Kidney (tissue), 19 donors: ENCODE data around the gene CT45A5. TPM values are rescaled to one million over a fixed set of nuclear protein-coding genes. Genes with fewer than 3 reads are reported as not detected.
"Not testable (repeated sequence)": the region's sequence is repeated elsewhere in the genome, so short reads cannot be mapped to it uniquely, and the experiment has no call there.

ENCODE experiments used
- DNase-seq, 5 donors: peaks; one replicate each; pipeline ENCODE4 v3.0.0-alpha.2; 2013 to 2020
- FAIRE-seq: peaks from 2 replicates; lab custom pipeline; 2012; peaks lifted over from hg19 to GRCh38; lab: Jason Lieb, UNC
- H3K27ac ChIP-seq, 2 donors: one replicate each; pipeline ENCODE4 v1.7.0; 2013; ENCODE audit warnings: low read depth in 2 of 2, low read length in 2 of 2, inconsistent platforms in 1 of 2
- H3K27me3 ChIP-seq: one replicate; pipeline ENCODE4 v1.7.1; 2013; ENCODE audit warnings: low read length, inconsistent platforms; ENCODE audit not compliant: control insufficient read depth, insufficient read depth
- H3K36me3 ChIP-seq, 3 donors: one replicate each; pipeline versions ENCODE4 v1.7.0 to v1.7.1; 2013; ENCODE audit warnings: low read length in 3 of 3, control low read depth in 1 of 3, inconsistent platforms in 1 of 3; ENCODE audit not compliant: insufficient read depth in 3 of 3, control insufficient read depth in 2 of 3
- H3K4me1 ChIP-seq, 3 donors: one replicate each; pipeline versions ENCODE4 v1.7.0 to v1.7.1; 2013; ENCODE audit warnings: low read length in 3 of 3, inconsistent platforms in 1 of 3, low read depth in 1 of 3; ENCODE audit not compliant: control insufficient read depth in 2 of 3, insufficient read depth in 2 of 3
- H3K4me3 ChIP-seq, 3 donors: one replicate each; pipeline versions ENCODE4 v1.7.0 to v1.8.1; 2013; ENCODE audit warnings: low read length in 3 of 3, control low read depth in 1 of 3, inconsistent platforms in 1 of 3
- H3K9ac ChIP-seq, 3 donors: one replicate each; pipeline versions ENCODE4 v1.7.0 to v1.7.1; 2013; ENCODE audit warnings: low read length in 3 of 3, control low read depth in 1 of 3, inconsistent platforms in 1 of 3
- H3K9me3 ChIP-seq, 3 donors: one replicate each; pipeline versions ENCODE4 v1.7.0 to v1.7.1; 2013; ENCODE audit warnings: low read length in 3 of 3, control low read depth in 1 of 3, inconsistent platforms in 1 of 3; ENCODE audit not compliant: control insufficient read depth in 2 of 3, insufficient read depth in 1 of 3
- intact Hi-C: fragments of 100-400 bp; cut with DNase I; formaldehyde crosslinking; loops from one replicate; pipeline ENCODE4 v1.11.1; 2022
- long read RNA-seq, 10 donors: library from polyadenylated mRNA in 1 of 10; unstranded in 1 of 10; transcript quantifications; one replicate each; pipeline ENCODE4 v2.0.0 and lab custom pipeline, GENCODE V29; 2021 to 2026
- polyA plus RNA-seq: library from polyadenylated mRNA; stranded (reverse); fragments of 350-450 nt; fragmentation: Illumina TruSeq; extraction: RNeasy Lipid Tissue Mini Kit (QIAGEN cat#74804); gene quantifications from one replicate; pipeline ENCODE4 v1.2.3, GENCODE V29; 2014; ENCODE audit warnings: low read depth, low replicate concordance; ENCODE audit not compliant: insufficient read depth
- total RNA-seq: library from RNA; stranded (reverse); fragmentation: NEBNext Ultra II Directional; extraction: Animal tissue kit (Norgen Biotek cat#: 25700); gene quantifications from one replicate; pipeline ENCODE4 v1.2.1, GENCODE V29; 2021
- donor health status: control.
- donor health status: control.
- donor health status: DM: yes; HTN: yes; CAD: no.
- donor health status: Normal renal cell carcinoma (clear cell type).

The CT45A5 gene, protein sequence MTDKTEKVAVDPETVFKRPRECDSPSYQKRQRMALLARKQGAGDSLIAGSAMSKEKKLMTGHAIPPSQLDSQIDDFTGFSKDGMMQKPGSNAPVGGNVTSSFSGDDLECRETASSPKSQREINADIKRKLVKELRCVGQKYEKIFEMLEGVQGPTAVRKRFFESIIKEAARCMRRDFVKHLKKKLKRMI
- total RNA-seq, result not detected
- not detected for polyA plus RNA-seq
- long read RNA-seq, donor 1, result 0 reads
- long read RNA-seq, donor 2, result 0 reads
- long read RNA-seq, donor 3, result 0 reads
- long read RNA-seq, donor 4, result 0 reads
- long read RNA-seq, donor 5, result 0 reads
- long read RNA-seq, donor 6, result 0 reads
- long read RNA-seq, donor 7, result 0 reads
- long read RNA-seq, donor 8, result 0 reads
- long read RNA-seq, donor 9, result 0 reads
- long read RNA-seq, donor 10, result 0 reads

- H3K4me1 ChIP-seq, H3K27me3 ChIP-seq, intact Hi-C loops, H3K27ac ChIP-seq, DNase-seq, H3K36me3 ChIP-seq, FAIRE-seq, H3K9ac ChIP-seq, H3K9me3 ChIP-seq, H3K4me3 ChIP-seq: not testable (repeated sequence)
Measured at GRCh38 chrX:135785403-135785802, at the start of gene CT45A5. Gene CT45A5, minus strand, starts transcription at chrX:135785503. Its CDS starts 3,774 bp downstream, at chrX:135781729.

GRCh38 chrX:135819912-135820311, 34.6 kb upstream of the CT45A5 start, which contains the start of gene CT45A2:
Gene CT45A2, minus strand, starts transcription at chrX:135820012. Its CDS starts 3,747 bp downstream, at chrX:135816265.
- H3K4me3 ChIP-seq, H3K9ac ChIP-seq, H3K9me3 ChIP-seq, intact Hi-C loops, DNase-seq, H3K36me3 ChIP-seq, FAIRE-seq, H3K4me1 ChIP-seq, H3K27me3 ChIP-seq, H3K27ac ChIP-seq: not testable (repeated sequence)

DNA sequence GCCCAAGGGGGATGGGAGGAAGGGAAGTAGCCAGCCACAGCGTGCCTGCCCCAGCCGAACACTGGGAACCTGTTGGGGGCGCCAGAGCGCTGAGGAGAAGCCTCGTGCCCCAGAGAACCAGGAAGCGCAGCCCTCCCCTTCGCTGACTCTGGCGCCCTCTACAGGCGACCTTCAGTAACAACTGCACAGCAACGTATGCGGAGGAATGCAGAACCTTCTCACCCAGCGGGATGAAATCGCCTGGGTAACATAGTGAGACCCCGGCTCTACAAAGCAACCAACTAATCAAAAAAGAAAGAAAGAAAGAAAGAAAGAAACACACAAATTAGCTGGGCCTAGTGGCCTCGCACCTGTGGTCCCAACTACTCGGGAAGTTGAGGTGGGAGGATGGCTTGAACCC, 17.4 kb upstream of the CT45A5 start, which contains the start of gene CT45A6:
Gene CT45A6 (minus strand): TSS at position 101 of the 400 bp plus-strand sequence. CDS start 3,794 bp downstream, outside the sequence.
- H3K9ac ChIP-seq, DNase-seq, H3K4me3 ChIP-seq, H3K4me1 ChIP-seq, H3K27ac ChIP-seq, intact Hi-C loops, FAIRE-seq, H3K9me3 ChIP-seq, H3K36me3 ChIP-seq, H3K27me3 ChIP-seq: not testable (repeated sequence)

GRCh38 chrX:135768091-135768490, 17.2 kb downstream of the CT45A5 start, which contains the start of gene CT45A3:
Gene CT45A3, minus strand, starts transcription at chrX:135768191. Its CDS starts 3,747 bp downstream, at chrX:135764444.
- H3K4me3 ChIP-seq, DNase-seq, FAIRE-seq, H3K27ac ChIP-seq, H3K36me3 ChIP-seq, H3K9ac ChIP-seq, intact Hi-C loops, H3K9me3 ChIP-seq, H3K4me1 ChIP-seq, H3K27me3 ChIP-seq: not testable (repeated sequence)

DNA sequence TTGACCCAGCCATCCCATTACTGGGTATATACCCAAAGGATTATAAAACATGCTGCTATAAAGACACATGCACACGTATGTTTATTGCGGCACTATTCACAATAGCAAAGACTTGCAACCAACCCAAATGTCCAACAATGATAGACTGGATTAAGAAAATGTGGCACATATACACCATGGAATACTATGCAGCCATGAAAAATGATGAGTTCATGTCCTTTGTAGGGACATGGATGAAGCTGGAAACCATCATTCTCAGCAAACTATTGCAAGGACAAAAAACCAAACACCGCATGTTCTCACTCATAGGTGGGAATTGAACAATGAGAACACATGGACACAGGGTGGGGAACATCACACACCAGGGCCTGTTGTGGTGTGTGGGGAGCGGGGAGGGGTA, 40.6 kb downstream of the CT45A5 start:
- H3K27ac ChIP-seq, H3K4me3 ChIP-seq, H3K36me3 ChIP-seq, H3K9ac ChIP-seq, FAIRE-seq, intact Hi-C loops, H3K4me1 ChIP-seq, H3K9me3 ChIP-seq, H3K27me3 ChIP-seq: not testable (repeated sequence)
- DNase-seq, result peak in 1 of 5 donors; percentile 5
